Neuronal stem cell (in vitro differentiated cells): ENCODE results near the gene AGER. TPM values are rescaled to one million over a fixed set of nuclear protein-coding genes. Genes with fewer than 3 reads are reported as not detected.
A peak's percentile ranks its signal among the peaks of the same experiment; 100 is the strongest.

ENCODE experiments used
- DNase-seq: peaks from one replicate; pipeline ENCODE4 v3.0.0-alpha.2; 2013; ENCODE audit warnings: low spot score
- H2AFZ ChIP-seq: one replicate; pipeline ENCODE4 v1.6.1; 2013; ENCODE audit warnings: mild to moderate bottlenecking, low read length, inconsistent platforms
- H2AK5ac ChIP-seq: 2 replicates; pipeline ENCODE4 v1.6.1; 2013; ENCODE audit warnings: low read depth, mild to moderate bottlenecking, inconsistent platforms, low read length, moderate library complexity, mixed read lengths
- H2BK120ac ChIP-seq: 2 replicates; pipeline ENCODE4 v1.6.1; 2013; ENCODE audit warnings: low read depth, mild to moderate bottlenecking, inconsistent platforms, low read length, moderate library complexity, mixed read lengths
- H2BK12ac ChIP-seq: one replicate; pipeline ENCODE4 v1.6.1; 2013; ENCODE audit warnings: low read length, inconsistent platforms
- H2BK15ac ChIP-seq: 2 replicates; pipeline ENCODE4 v1.6.1; 2013; ENCODE audit warnings: mild to moderate bottlenecking, low read length, inconsistent platforms, mixed read lengths
- H2BK5ac ChIP-seq: one replicate; pipeline ENCODE4 v1.6.1; 2013; ENCODE audit warnings: inconsistent platforms, mild to moderate bottlenecking, low read length, moderate library complexity
- H3K14ac ChIP-seq: one replicate; pipeline ENCODE4 v1.6.1; 2013; ENCODE audit warnings: low read length, inconsistent platforms
- H3K18ac ChIP-seq: 2 replicates; pipeline ENCODE4 v1.6.1; 2013; ENCODE audit warnings: low read length, inconsistent platforms
- H3K23ac ChIP-seq: 2 replicates; pipeline ENCODE4 v1.6.1; 2013; ENCODE audit warnings: low read depth, mild to moderate bottlenecking, mixed read lengths, low read length, inconsistent platforms; ENCODE audit not compliant: poor library complexity
- H3K27ac ChIP-seq: replicated peaks from 3 replicates; pipeline ENCODE4 v1.5.1; 2013; ENCODE audit warnings: low read length, inconsistent platforms
- H3K27me3 ChIP-seq, 3 experiments: 2 replicates each; pipeline ENCODE4 v1.6.1; 2013; ENCODE audit warnings: low read length in 3 of 3, mild to moderate bottlenecking in 2 of 3, inconsistent platforms in 1 of 3, low read depth in 1 of 3, mixed read lengths in 1 of 3, moderate library complexity in 1 of 3; ENCODE audit not compliant: control insufficient read depth in 3 of 3, insufficient read depth in 3 of 3
- H3K36me3 ChIP-seq, 2 donors: replicated peaks in 1 of 2; 2 replicates each; pipeline ENCODE4 v1.6.1; 2013; ENCODE audit warnings: low read length in 2 of 2; ENCODE audit not compliant: control insufficient read depth in 2 of 2, insufficient read depth in 2 of 2
- H3K4ac ChIP-seq: 2 replicates; pipeline ENCODE4 v1.6.1; 2013; ENCODE audit warnings: inconsistent platforms, mild to moderate bottlenecking, low read length, moderate library complexity
- H3K4me1 ChIP-seq, 2 donors: 1 replicate in 1 of 2; 2 replicates in 1 of 2; pipeline ENCODE4 v1.6.1; 2013; ENCODE audit warnings: low read length in 2 of 2, low read depth in 1 of 2; ENCODE audit not compliant: control insufficient read depth in 2 of 2, insufficient read depth in 1 of 2
- H3K4me2 ChIP-seq: one replicate; pipeline ENCODE4 v1.6.1; 2013; ENCODE audit warnings: mild to moderate bottlenecking, low read length, inconsistent platforms; ENCODE audit not compliant: insufficient read depth, poor library complexity, severe bottlenecking
- H3K4me3 ChIP-seq, 2 donors: 2 replicates each; pipeline ENCODE4 v1.5.1; 2013; ENCODE audit warnings: low read length in 2 of 2, mild to moderate bottlenecking in 2 of 2, inconsistent platforms in 1 of 2, moderate library complexity in 1 of 2
- H3K79me1 ChIP-seq: one replicate; pipeline ENCODE4 v1.6.1; 2013; ENCODE audit warnings: low read depth, mild to moderate bottlenecking, inconsistent platforms, low read length, moderate library complexity
- H3K9ac ChIP-seq: one replicate; pipeline ENCODE4 v1.6.1; 2013; ENCODE audit warnings: mild to moderate bottlenecking, low read depth, low read length, inconsistent platforms; ENCODE audit not compliant: poor library complexity
- H3K9me3 ChIP-seq, 2 donors: replicated peaks in 1 of 2; 2 replicates each; pipeline versions ENCODE3 to v1.6.1; 2013; ENCODE audit warnings: low read length in 2 of 2, mild to moderate bottlenecking in 2 of 2, inconsistent platforms in 1 of 2, low read depth in 1 of 2, mixed read lengths in 1 of 2, moderate library complexity in 1 of 2; ENCODE audit not compliant: control insufficient read depth in 2 of 2, insufficient read depth in 1 of 2
- H4K8ac ChIP-seq: one replicate; pipeline ENCODE4 v1.6.1; 2013; ENCODE audit warnings: low read depth, mild to moderate bottlenecking, inconsistent platforms, low read length, moderate library complexity
- H4K91ac ChIP-seq: one replicate; pipeline ENCODE4 v1.6.1; 2013; ENCODE audit warnings: low read length, low read depth, mild to moderate bottlenecking, inconsistent platforms; ENCODE audit not compliant: poor library complexity
- WGBS, 2 donors: extraction: QIAGEN DNeasy Blood & Tissue Kit; methylation state at CpG; one replicate each; pipeline ENCODE4 v1.1.7; 2013; ENCODE audit warnings: missing lambda C conversion rate in 2 of 2, mixed read lengths in 1 of 2; ENCODE audit not compliant: insufficient read length in 2 of 2, insufficient replicate concordance in 1 of 2; ENCODE audit errors: extremely low coverage in 2 of 2; 5-methylcytosine and 5-hydroxymethylcytosine counted together
- polyA plus RNA-seq, 2 experiments: library from polyadenylated mRNA; stranded (reverse); fragments of 200-250 nt; gene quantifications; one replicate each; pipeline ENCODE4 v1.2.3, GENCODE V29; 2013

Gene AGER
- 19.9 TPM for polyA plus RNA-seq (2013, experiment 1 of 2)
- polyA plus RNA-seq (2013, experiment 2 of 2): 18.7 TPM

- Histone ChIP-seq H3K79me1 (peaks cover 7% of the 10 kb centered on the region), H4K91ac (no peak within 1 kb of the TSS), H2AFZ (no peak within 1 kb of the TSS), H4K8ac (no peak within 1 kb of the TSS), H2BK12ac (no peak within 1 kb of the TSS), H3K4ac (no peak within 1 kb of the TSS), H3K27me3 (no peaks in the 10 kb centered on the region), H2BK120ac (no peak within 1 kb of the TSS), H3K4me2 (no peak within 1 kb of the TSS), H3K23ac (no peak within 1 kb of the TSS), H3K36me3 (peaks cover 39 to 74% of the 10 kb centered on the region in 2 donors), H2AK5ac (no peak within 1 kb of the TSS), H3K18ac (peak within 1 kb of the TSS; percentile 24), H3K9ac (no peak within 1 kb of the TSS), H3K27ac (no peak within 1 kb of the TSS), H2BK15ac (no peak within 1 kb of the TSS), H3K4me3 (no peak within 1 kb of the TSS), H3K14ac (no peak within 1 kb of the TSS), H2BK5ac (no peak within 1 kb of the TSS), H3K9me3 (no peaks in the 10 kb centered on the region), H3K4me1 (peaks cover 3 to 11% of the 10 kb centered on the region in 2 donors)
- no CpG with 5 or more reads among the region's 6 CpGs for WGBS, 2 donors
- no peak for DNase-seq
Measured at GRCh38 chr6:32184084-32184640, at the start of gene AGER. Gene AGER (minus strand): TSS chr6:32184253. CDS start chr6:32184222, 31 bp downstream.

DNA sequence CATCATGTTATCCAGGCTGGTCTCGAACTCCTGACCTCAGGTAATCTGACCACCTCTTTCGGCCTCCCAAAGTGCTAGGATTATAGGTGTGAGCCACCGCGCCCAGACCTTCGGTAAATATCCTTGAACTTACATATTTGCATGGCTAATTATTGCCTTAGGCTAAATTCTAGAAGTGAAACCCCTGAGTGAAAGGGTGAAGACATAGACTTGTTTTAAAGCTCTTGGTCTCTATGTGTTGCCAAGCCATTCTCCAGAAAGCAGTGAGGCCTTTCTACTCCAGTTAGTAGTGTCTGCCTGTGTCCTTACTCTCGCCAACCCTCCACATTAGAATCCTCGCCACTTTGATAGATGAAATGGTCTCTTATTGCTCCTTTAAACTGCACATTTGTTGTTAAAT, 42.4 kb upstream of the AGER start:
- Histone ChIP-seq H3K4me3 (no peak overlapping the region), H2BK12ac (no peak overlapping the region), H3K27me3 (peaks cover 0 to 22% (median 0%) of the 10 kb centered on the region in 3 experiments), H3K79me1 (no peaks in the 10 kb centered on the region), H3K23ac (no peak overlapping the region), H2AFZ (no peak overlapping the region), H2BK15ac (no peak overlapping the region), H3K4ac (no peak overlapping the region), H2AK5ac (no peak overlapping the region), H3K18ac (no peak overlapping the region), H2BK120ac (no peak overlapping the region), H3K14ac (no peak overlapping the region), H3K4me1 (peaks cover 5 to 16% of the 10 kb centered on the region in 2 donors), H3K9me3 (no peaks in the 10 kb centered on the region), H4K8ac (no peak overlapping the region), H3K9ac (no peak overlapping the region), H3K36me3 (no peaks in the 10 kb centered on the region), H2BK5ac (no peak overlapping the region), H4K91ac (no peak overlapping the region), H3K4me2 (no peak overlapping the region), H3K27ac (no peak overlapping the region)
- DNase-seq: no peak
- WGBS, 2 donors: no CpG with 5 or more reads among the region's 7 CpGs

DNA sequence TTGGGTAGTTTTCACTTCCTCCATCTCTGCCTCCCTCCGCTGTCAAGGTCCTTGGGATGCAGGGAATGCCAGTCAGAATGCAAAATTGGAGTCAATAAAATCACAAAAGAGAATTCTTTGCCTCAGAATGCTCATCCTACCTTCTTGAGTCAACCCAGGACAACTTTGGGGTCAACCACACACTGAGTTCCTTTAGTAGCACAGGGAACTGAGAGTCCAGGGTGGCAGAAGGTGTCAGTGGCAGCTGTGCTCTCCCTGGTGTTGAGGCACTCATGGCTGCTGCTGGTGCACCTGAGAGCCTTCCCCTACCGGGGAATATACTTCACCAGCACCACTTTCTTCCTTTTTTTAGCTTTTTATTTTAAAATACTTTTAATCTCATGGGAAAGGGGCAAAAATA, 40.6 kb upstream of the AGER start:
- no peak overlapping the region for H3K4ac ChIP-seq
- no CpG with 5 or more reads among the region's 2 CpGs for WGBS, 2 donors

GRCh38 chr6:32223258-32224235, 39.5 kb upstream of the AGER start, which contains the start of gene NOTCH4:
Gene NOTCH4 (minus strand): TSS chr6:32224067. CDS start chr6:32223928, 139 bp downstream.
- Histone ChIP-seq H4K91ac (peak within 1 kb of the TSS; percentile 82), H3K4ac (peak within 1 kb of the TSS; percentile 87), H2BK120ac (peak within 1 kb of the TSS; percentile 37), H3K4me1 (peaks cover 5 to 16% of the 10 kb centered on the region in 2 donors), H2BK12ac (peak within 1 kb of the TSS; percentile 93), H2AFZ (peak within 1 kb of the TSS; percentile 72), H3K23ac (peak within 1 kb of the TSS; percentile 16), H3K79me1 (no peaks in the 10 kb centered on the region), H3K36me3 (no peaks in the 10 kb centered on the region), H3K27ac (no peak within 1 kb of the TSS), H2BK15ac (peak within 1 kb of the TSS; percentile 62), H3K4me2 (no peak within 1 kb of the TSS), H3K18ac (peak within 1 kb of the TSS; percentile 97), H2BK5ac (peak within 1 kb of the TSS; percentile 2), H3K27me3 (peaks cover 0 to 30% (median 0%) of the 10 kb centered on the region in 3 experiments), H3K14ac (no peak within 1 kb of the TSS), H2AK5ac (peak within 1 kb of the TSS; percentile 94), H4K8ac (peak within 1 kb of the TSS; percentile 93), H3K9me3 (no peaks in the 10 kb centered on the region), H3K4me3 (no peak within 1 kb of the TSS), H3K9ac (peak within 1 kb of the TSS; percentile 65)
- no peak for DNase-seq
- no CpG with 5 or more reads among the region's 20 CpGs for WGBS, 2 donors

More for the DNA sequence above, 40.6 kb upstream of the AGER start:
- H3K4me2 ChIP-seq: no peak overlapping the region
- no peak overlapping the region for H4K91ac ChIP-seq
- H2AFZ ChIP-seq: no peak overlapping the region
- no peak overlapping the region for H4K8ac ChIP-seq
- H3K9ac ChIP-seq: no peak overlapping the region
- DNase-seq: no peak
- no peak overlapping the region for H2BK120ac ChIP-seq
- H3K9me3 ChIP-seq: no peaks in the 10 kb centered on the region
- H2BK15ac ChIP-seq: no peak overlapping the region
- H3K27ac ChIP-seq: no peak overlapping the region
- H3K23ac ChIP-seq: no peak overlapping the region
- no peak overlapping the region for H2BK5ac ChIP-seq
- H3K4me3 ChIP-seq: no peak overlapping the region
- H3K4me1 ChIP-seq: peaks cover 5 to 16% of the 10 kb centered on the region in 2 donors
- H3K79me1 ChIP-seq: no peaks in the 10 kb centered on the region
- H3K27me3 ChIP-seq: peaks cover 0 to 23% (median 0%) of the 10 kb centered on the region in 3 experiments
- H3K18ac ChIP-seq: no peak overlapping the region
- H3K36me3 ChIP-seq: no peaks in the 10 kb centered on the region
- H2AK5ac ChIP-seq: no peak overlapping the region
- H3K14ac ChIP-seq: no peak overlapping the region
- no peak overlapping the region for H2BK12ac ChIP-seq
